GM21526 (cell line): ENCODE measurements around the gene NUP62.
"Not testable (repeated sequence)": the region's sequence is repeated elsewhere in the genome, so short reads cannot be mapped to it uniquely, and the experiment has no call there.

Experiments used
- ATAC-seq: cut with Tn5 transposase; IDR thresholded peaks from one replicate; pipeline ENCODE4 v1.9.1; 2021; ENCODE audit warnings: moderate library complexity; ENCODE audit not compliant: unreplicated experiment, low FRiP score

Gene NUP62, protein sequence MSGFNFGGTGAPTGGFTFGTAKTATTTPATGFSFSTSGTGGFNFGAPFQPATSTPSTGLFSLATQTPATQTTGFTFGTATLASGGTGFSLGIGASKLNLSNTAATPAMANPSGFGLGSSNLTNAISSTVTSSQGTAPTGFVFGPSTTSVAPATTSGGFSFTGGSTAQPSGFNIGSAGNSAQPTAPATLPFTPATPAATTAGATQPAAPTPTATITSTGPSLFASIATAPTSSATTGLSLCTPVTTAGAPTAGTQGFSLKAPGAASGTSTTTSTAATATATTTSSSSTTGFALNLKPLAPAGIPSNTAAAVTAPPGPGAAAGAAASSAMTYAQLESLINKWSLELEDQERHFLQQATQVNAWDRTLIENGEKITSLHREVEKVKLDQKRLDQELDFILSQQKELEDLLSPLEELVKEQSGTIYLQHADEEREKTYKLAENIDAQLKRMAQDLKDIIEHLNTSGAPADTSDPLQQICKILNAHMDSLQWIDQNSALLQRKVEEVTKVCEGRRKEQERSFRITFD

DNA sequence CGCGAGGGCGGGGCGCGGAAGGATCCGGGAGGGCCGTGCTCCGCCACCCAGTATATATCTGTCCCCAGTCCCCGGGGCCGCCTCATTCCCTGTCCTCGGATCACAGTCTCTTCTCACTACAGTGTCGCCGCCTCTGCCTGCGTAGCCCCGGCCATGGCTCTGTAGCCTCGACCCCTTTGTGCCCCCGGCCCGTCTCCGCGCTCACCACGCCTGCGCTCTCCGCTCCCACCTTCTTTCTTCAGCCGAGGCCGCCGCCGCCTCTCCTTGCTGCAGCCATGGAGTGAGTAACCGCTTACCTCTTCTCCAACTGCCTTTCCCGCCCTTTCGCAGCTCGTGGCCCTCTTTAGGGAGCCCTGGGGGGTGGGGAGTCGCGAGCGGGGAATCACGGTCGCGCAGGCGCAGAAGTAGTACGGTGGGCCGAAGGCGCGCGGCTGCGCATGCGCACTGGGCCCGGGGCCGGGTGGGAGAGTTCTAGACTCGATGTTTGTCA, at the start of gene NUP62, which contains the start of gene ATF5:
TSS of gene NUP62 (minus strand) at position 384 of the 490 bp plus-strand sequence. CDS start 19,697 bp downstream, outside the sequence.
TSS of gene ATF5 (plus strand) at position 85 of the 490 bp plus-strand sequence. CDS start 1,646 bp downstream, outside the sequence.
- ATAC-seq = peak; percentile 39

DNA sequence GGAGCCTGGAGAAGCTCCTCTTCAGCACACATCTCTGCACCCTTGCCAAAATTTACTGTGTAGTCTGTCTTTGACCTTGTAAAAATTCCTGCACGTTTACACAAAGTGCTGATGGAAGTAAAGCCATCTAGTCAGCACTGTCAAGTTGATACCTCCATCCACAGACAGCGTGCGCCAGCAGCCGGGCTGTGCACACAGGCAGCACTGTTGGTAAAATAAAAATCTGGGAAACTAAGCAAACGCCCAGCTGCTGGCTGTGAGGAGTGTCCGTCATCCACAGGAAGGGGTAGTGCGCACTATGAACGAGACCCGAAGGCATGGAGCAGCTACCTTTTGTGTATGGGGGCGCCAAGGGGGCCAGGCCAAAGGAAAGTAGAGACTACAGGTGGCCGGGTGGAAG, 49.0 kb upstream of the NUP62 start:
- ATAC-seq = no peak

DNA sequence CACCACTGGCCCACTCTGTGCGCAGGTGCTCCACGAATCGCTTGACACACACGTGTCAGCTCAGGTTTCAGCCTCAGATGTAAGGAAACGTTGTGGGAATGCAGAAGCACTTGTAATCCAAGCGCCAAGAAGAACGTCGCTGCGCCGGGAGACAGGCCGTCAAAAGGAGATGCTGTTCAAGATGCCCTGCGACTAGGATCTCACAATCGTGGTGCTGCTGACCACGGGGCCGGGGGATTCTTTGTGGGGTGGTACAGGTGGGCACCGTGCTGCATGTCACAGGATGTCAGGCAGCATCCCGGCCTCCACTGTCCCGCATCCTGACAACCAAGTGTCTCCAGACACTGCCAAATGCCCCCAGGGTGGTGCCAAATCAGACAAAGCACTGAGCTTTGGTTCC, 48.6 kb upstream of the NUP62 start:
- no peak for ATAC-seq

DNA sequence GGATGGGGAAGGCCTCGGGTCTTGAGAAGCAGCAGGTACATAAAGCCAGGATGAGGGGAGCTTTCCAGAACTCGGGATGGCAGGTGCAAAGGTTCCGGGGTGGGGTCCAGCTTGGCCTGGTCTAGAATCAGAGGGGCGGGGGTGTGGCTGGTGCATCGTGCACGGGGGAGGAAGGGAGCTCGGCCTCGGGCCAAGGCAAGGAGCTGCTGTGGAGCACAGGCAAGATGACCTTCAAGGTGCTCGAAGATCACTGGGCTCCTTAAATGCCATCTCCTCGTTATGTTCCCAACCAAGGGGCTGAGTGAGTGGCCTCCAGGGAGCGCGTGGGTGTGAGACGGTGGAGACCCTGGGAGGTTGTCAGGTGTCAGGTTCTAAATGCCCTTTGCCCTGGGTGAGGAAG, 47.8 kb upstream of the NUP62 start:
- no peak for ATAC-seq

DNA sequence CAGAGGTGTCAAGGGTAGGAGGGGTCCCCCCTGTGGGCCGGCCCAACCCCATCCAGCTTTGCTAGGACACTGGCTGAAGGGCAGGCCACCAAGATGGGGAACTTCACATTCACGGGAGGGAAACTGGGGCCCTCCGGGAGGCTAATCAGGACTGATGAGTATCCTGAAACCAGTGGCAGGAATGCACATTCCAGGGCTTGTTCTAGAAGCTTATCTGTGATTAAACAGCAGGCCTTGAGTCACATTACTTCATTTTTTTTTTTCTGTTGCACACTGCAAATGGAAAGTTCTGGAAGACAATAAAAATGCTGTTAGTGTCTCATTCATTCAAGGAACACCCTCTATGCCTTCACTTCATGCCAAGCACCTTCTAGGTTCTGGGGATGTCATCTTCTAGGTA, 47.2 kb upstream of the NUP62 start:
- no peak for ATAC-seq

DNA sequence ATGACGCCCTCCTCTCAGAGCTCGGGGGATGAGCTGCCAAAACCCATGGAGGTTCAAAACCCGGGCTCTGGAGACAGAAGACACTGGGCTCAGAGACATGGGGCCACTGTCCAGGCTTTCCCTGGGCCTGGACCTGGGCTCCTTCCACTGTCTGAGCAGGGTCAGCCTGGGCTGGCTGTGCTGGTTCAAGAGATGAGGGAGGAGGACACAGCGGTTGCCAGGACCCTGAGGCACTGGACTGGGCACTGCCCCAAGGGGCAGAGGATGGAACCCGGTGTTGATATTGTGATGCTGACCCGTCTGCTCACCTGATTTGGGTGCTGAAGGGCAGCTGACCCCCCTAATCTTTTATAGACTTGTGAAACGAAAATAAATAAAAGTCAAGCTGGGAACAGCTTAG, 45.7 kb upstream of the NUP62 start:
- ATAC-seq = no peak

DNA sequence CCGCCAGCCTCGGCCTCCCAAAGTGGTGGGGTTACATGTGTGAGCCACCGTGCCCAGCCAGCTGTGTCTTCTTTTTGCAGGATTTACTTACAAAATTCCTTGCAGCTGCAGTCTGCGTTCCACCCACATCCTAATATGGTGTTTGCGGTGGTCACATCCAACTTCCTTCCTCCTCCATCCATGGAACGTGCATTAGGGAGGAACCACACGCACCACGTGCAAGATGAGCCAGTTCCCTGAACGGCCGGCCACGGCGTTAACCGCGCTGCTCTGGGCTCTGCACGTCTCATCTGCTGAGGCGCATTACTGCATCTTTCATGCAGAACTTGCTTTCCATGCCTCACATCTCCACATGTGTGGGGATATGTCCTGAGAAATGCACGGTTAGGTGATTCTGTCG, 44.7 kb upstream of the NUP62 start:
- ATAC-seq = no peak

DNA sequence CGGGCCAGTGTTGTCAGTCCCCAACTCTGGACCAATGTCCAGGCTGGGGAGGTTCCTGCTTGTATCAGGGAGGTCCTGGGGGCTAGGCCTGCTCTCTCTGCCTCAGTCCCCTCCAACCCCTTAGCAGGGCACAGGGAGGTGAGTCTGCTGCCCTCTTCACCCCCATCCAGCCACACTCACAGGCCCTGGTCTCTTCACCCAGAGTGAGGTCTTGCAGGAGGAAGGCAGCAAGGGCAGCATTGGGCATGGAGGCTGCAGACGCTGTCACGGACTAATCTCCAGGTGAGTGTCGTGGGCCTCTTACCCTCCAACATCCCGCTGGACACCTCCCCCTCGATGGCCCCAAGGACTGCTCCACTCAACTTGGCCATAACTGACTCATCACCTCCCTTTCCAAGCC, 43.5 kb upstream of the NUP62 start:
- ATAC-seq = no peak

DNA sequence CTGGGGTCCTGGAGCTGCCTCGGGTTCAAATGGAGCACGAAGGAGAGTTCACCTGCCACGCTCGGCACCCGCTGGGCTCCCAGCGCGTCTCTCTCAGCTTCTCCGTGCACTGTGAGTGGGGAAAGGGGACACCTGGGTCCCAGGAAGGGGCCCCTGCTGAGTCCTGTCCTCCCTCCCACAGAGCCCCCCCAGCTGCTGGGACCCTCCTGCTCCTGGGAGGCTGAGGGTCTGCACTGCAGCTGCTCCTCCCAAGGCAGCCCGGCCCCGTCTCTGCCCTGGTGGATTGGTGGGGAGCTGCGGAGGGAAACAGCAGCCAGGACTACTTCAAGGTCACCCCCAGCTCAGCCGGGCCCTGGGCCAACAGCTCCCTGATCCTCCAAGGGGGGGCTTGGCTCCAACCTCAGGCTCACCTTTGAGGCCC, 42.7 kb upstream of the NUP62 start:
- ATAC-seq = no peak

DNA sequence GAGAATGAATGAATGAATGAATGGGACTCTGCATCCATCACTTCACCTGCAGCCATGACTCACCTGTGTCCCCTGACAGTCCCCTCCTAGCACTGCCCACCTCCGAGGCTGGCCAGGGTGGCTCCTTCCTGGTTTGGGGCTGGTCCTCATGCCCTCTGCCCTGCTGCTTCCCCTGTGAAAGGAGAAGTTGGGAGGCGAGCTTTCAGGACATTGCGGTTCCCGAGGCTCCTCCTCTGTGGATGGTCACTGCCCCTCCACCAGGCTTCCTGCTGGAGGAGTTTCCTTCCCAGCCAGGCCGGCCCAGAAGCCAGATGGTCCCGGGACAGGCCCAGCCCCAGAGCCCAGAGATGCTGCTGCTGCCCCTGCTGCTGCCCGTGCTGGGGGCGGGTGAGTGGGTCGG, 40.1 kb upstream of the NUP62 start:
- not testable (repeated sequence) for ATAC-seq

DNA sequence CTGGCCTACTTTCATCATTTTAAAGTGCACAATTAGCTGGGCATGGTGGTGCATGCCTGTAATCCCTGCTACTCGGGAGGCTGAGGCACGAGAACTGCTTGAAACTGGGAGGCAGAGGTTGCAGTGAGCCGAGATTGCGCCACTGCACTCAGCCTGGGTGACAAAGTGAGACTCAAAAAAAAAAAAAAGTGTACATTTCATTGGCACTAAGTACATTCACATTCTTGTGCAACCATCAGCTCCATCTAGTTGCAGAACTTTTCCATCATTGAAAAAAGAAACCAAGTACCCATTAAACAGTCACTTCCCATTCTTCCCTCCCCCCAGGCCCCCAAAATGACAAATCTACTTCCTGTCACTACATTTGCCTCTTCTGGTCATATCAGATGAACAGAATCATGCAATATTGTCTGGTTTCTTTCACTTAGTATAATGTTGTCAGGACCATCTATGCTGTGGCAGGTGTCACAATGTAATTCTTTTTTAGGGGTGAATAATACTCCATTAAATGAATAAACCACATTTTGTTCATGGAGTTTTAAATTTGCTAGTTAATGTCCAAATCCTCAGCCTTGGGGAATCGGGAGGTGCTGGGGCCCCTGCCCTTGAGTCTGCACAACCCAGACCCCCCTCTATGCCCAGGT, 39.1 kb upstream of the NUP62 start:
- ATAC-seq = no peak

DNA sequence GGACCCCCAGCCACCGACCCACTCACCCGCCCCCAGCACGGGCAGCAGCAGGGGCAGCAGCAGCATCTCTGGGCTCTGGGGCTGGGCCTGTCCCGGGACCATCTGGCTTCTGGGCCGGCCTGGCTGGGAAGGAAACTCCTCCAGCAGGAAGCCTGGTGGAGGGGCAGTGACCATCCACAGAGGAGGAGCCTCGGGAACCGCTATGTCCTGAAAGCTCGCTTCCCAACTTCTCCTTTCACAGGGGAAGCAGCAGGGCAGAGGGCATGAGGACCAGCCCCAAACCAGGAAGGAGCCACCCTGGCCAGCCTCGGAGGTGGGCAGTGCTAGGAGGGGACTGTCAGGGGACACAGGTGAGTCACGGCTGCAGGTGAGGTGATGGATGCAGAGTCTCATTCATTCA, 31.7 kb upstream of the NUP62 start, which contains the start of gene SIGLEC11:
TSS of gene SIGLEC11 (minus strand) at position 193 of the 400 bp plus-strand sequence. CDS start at position 102, 91 bp downstream.
- not testable (repeated sequence) for ATAC-seq

DNA sequence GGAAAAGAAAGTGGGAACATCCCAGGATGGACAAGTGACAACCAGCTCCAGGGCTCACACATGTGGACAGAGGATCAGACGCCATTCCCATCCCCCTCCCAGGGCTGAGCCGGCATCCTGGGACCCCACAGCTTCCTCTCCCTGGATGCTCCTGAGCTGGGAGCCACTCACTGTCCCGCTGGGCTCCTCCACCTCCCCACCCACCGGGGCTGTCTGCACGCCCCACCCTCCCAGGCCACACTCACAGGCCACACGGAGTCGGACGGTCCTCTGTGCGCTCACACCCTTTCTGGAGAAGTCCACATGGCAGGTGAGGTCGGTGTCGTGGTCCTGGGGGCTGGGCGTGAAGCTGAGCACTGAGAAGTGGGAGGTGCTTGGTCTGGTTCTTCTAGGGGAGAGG, 30.6 kb upstream of the NUP62 start:
- not testable (repeated sequence) for ATAC-seq

DNA sequence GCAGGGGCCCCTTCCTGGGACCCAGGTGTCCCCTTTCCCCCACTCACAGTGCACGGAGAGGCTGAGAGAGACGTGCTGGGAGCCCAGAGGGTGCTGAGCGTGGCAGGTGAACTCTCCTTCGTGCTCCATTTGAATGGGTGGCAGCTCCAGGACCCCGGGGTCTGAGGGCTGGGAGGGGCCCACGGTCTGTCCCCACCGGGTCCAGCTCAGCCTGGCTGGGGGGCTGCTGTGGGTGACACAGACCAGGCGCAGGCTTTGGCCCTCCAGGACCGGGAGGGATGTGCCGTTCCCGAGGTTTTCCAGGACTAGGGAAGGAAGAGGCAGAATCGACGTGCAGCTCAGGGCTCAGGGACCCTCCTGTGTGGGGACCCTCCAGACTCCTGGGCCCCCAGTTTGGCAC, 29.3 kb upstream of the NUP62 start:
- ATAC-seq = not testable (repeated sequence)

DNA sequence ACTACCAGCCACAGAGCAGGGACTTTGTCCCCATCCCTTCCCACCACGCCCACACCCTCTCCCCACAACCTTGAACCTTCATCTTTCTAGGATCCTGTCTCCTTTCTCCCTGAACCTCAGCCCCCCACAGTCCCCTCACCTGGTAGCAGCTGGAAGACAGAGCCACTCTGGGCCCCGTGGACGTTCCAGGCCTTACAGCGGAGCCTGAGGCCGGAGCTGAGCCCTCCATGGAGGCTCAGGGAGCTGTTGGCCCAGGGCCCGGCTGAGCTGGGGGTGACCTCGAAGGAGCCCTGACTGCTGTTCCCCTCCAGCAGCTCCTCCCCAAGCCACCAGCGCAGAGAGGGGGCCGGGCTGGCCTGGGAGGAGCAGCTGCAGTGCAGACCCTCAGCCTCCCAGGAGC, 28.8 kb upstream of the NUP62 start:
- not testable (repeated sequence) for ATAC-seq

DNA sequence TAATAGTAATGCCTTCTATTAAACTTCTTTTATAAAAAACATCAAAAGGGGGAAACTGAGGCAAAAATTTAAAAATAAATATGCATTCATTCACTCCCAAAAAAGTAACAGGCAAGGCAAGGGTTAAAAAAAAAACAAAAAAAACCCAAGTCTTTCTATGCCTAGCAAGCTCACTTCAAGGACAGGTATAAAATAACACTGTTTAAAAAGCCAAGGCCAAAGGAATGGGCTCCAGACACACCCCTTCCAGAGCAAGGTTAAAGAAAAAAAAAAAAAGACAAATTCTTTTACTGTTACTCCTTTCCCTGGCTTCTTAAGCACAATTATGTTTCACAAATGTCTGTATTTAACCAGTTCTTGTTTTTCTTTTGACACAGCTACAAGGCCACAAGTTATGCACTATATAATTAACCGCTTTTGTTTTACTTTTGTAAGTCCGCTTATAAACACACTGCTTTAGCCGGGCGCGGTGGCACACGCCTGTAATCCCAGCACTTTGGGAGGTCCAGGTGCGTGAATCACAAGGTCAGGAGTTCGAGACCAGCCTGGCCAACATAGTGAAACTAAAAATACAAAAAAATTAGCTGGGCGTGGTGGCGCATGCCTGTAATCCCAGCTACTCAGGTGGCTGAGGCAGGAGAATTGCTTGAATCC, 28.1 kb upstream of the NUP62 start:
- ATAC-seq = no peak

DNA sequence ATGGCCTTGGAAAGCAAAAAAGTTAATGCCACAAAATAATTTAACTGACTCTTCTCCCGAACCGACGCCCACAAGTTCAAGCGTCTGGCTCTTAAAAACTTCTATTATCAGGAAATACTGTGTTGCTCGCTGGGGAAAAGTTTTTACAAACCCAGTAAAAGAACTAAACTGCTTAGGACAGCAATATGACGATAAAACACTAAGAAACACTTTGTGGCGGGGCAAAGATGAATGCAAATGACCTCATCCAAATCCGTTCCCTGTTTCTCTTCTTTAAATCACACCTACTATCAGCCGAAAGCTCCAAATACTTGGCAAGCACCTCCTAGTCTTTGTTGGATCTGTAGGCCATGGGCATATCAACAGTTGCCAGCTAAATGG, 26.8 kb upstream of the NUP62 start:
- no peak for ATAC-seq

DNA sequence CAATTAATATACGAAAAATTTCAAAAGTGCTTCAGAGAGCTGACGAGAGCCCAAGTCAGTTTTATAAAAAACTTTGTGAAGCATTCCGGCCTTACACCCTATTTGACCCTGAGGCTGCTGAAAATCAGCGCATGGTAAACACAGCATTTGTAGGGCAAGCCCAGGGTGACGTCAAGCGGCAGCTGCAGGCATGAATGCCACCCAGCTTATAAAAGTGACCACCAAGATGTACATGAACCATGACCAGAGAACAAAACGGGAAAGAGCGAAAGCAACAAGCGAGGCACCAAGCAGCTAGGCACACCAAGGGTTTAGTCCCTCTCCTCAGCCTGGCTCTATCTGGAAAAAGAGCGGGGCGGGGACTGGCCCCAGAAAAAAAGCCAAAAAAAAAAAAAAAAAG, 25.6 kb upstream of the NUP62 start:
- no peak for ATAC-seq

DNA sequence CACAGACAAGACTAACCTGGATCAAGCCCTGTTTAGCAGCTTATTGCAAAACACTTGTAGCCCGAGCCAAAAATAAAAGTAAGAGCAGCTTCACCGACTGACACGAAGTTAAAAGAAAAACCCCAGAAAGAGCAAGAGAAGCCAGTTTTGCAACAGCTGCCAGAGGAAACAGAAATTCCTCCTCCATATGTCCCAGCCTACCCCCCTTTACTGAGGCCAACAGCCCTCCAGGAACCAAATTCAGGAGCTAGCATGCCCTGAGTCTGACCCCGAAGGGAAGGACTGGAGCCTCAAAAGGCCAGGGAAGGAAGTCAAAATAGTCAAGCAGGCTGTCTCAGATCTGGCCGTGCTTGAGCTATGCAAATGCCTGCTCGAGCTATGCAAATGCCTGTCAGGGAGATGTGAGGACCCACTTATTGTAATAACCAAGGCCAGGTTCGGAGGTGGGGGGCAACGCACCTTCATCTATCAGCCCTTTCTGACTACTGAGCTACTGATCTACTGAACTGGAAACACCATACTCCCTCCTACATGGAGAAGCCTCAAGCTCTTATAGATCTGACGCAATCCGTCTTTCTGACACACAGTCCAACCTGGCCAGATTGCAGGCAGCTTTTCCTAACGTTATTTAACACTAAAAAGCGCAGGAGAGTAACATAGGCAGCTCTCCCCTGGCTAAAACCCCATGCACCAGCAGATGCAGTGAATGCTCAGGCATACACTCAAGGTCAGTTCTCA, 25.0 kb upstream of the NUP62 start:
- no peak for ATAC-seq

DNA sequence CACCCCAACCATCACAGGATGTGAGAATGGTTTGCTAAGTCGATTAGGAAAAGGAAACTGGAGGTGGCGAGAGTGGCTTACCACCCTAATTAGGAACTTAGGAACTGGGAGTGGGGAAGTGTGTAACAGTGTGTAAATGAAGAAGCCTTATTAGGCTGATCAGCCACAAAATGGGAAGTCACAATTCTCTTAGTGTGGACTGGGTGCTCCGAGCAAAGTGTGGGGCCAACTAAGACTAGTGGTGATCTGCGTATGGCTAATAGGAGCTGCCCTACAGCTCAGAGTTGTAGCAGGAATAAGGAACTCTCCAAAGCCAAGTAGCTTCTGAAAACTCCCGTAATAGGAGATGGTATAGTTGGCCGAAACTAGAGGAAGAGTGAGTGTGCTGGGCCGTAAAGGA, 24.1 kb upstream of the NUP62 start:
- no peak for ATAC-seq
